Cardiac muscle cell (in vitro differentiated cells and primary cell): ENCODE results near the gene LVRN. TPM values are rescaled to one million over a fixed set of nuclear protein-coding genes. Genes with fewer than 3 reads are reported as not detected.

Experiments used
- DNase-seq, 2 donors: peaks; one replicate each; pipeline versions ENCODE4 v3.0.0 to v3.0.0-alpha.2; 2010 to 2017; ENCODE audit warnings: low read depth in 1 of 2, low spot score in 1 of 2
- H3K27ac ChIP-seq: fragments of 200-600 bp; sonication (generic); 2 replicates; pipeline ENCODE4 v1.5.1; 2016
- H3K27me3 ChIP-seq: fragments of 200-600 bp; sonication (generic); 2 replicates; pipeline ENCODE4 v1.6.0; 2016; ENCODE audit warnings: control low read depth
- H3K36me3 ChIP-seq: fragments of 200-600 bp; sonication (generic); 2 replicates; pipeline ENCODE4 v1.5.1; 2016; ENCODE audit warnings: control low read depth
- H3K4me1 ChIP-seq: fragments of 200-600 bp; sonication (generic); 2 replicates; pipeline ENCODE4 v1.8.1; 2017; ENCODE audit warnings: low read depth, mild to moderate bottlenecking, mixed run types
- H3K4me3 ChIP-seq: fragments of 200-600 bp; sonication (generic); 2 replicates; pipeline ENCODE4 v1.5.1; 2016; ENCODE audit warnings: mild to moderate bottlenecking
- H3K9me3 ChIP-seq: fragments of 200-600 bp; sonication (generic); 2 replicates; pipeline ENCODE4 v1.5.1; 2017; ENCODE audit warnings: low read depth, mild to moderate bottlenecking, control low read depth
- polyA plus RNA-seq: library from polyadenylated mRNA; unstranded; fragments of >200 nt; fragmentation: Nextera tagmentation; extraction: Ambion mirVana; gene quantifications from 2 replicates; pipeline ENCODE4 v1.2.1, GENCODE V29; 2016
- total RNA-seq: library from RNA; depleted of rRNA; stranded (reverse); fragments of >200 nt; gene quantifications from 2 replicates; pipeline ENCODE4 v1.2.3, GENCODE V29; 2016
- TF ChIP-seq, protein P1 (sequence below): IDR thresholded peaks from 2 replicates; pipeline ENCODE4 v1.5.1; 2012; ENCODE audit warnings: low read depth, mild to moderate bottlenecking, low read length

The LVRN gene
- total and polyA plus RNA-seq, 2 experiments from 2014 or later, result 0.36 TPM; not detected in 1

DNA sequence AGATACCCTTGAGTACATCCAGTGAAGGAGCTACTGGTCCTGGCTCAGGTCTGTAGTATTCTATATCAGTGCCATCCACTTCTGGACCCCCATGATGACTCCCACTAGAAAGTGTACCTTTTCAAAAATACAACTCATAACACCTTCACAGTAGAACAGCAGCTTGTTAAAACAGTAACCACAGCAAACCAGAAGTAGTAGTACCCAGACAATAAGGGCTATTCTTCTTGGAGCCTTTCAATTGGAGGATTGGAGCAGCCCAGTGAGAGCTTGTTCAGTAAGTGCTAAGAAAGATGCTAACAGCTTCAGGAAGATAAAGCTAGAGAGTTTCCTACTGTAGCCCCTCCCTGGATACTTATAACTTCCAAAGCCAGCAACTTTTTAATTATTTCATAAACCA, 80.1 kb downstream of the LVRN start:
- DNase-seq, result no peak
- TF ChIP-seq, protein P1, sequence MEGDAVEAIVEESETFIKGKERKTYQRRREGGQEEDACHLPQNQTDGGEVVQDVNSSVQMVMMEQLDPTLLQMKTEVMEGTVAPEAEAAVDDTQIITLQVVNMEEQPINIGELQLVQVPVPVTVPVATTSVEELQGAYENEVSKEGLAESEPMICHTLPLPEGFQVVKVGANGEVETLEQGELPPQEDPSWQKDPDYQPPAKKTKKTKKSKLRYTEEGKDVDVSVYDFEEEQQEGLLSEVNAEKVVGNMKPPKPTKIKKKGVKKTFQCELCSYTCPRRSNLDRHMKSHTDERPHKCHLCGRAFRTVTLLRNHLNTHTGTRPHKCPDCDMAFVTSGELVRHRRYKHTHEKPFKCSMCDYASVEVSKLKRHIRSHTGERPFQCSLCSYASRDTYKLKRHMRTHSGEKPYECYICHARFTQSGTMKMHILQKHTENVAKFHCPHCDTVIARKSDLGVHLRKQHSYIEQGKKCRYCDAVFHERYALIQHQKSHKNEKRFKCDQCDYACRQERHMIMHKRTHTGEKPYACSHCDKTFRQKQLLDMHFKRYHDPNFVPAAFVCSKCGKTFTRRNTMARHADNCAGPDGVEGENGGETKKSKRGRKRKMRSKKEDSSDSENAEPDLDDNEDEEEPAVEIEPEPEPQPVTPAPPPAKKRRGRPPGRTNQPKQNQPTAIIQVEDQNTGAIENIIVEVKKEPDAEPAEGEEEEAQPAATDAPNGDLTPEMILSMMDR, result no peak
- Histone ChIP-seq H3K4me3 (no peak overlapping the region), H3K9me3 (no peaks in the 10 kb centered on the region), H3K27ac (no peak overlapping the region), H3K27me3 (no peaks in the 10 kb centered on the region), H3K4me1 (no peaks in the 10 kb centered on the region), H3K36me3 (no peaks in the 10 kb centered on the region)

DNA sequence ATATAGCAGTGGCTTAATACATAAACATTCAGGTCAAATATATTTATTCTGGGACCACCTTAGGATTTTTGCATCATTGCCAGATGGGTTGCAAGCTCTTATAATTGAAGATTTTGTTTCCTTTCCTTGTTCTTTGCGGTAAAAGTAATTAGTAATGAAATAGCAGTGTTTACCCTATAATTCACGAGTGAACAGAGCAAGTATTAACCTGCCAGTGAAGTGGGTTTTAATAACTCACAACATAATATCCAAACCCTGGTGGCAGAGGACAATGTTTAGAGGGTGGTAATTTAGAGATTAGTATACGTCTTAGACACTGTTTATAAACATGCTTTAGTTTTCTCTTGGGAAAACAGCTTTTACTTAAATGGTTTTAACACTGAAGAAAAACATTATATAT, 81.8 kb downstream of the LVRN start:
- Histone ChIP-seq H3K9me3 (no peaks in the 10 kb centered on the region), H3K27me3 (no peaks in the 10 kb centered on the region), H3K4me1 (no peaks in the 10 kb centered on the region), H3K27ac (no peak overlapping the region), H3K4me3 (no peak overlapping the region), H3K36me3 (no peaks in the 10 kb centered on the region)
- DNase-seq, result no peak
- TF ChIP-seq, protein P1, result no peak

DNA sequence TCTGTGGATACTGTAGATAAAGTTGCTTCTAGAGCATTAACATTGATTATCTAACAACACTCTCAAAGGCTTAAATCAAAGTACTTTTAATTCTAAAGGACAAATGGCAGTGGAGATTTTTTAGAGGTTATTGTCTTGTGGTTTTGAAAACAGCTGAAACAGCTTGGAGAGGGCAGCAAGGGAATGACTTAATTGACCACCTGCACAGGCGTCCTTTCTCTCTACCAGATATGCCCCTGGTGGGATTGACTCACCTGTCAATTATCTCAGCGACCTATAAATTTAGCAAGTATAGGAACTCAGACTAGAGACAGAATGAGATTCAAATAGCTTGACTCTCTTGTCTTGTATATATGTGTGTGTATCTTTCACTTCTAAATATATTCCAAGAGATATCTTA, 83.5 kb downstream of the LVRN start:
- H3K9me3 ChIP-seq, result no peaks in the 10 kb centered on the region
- no peak for DNase-seq

DNA sequence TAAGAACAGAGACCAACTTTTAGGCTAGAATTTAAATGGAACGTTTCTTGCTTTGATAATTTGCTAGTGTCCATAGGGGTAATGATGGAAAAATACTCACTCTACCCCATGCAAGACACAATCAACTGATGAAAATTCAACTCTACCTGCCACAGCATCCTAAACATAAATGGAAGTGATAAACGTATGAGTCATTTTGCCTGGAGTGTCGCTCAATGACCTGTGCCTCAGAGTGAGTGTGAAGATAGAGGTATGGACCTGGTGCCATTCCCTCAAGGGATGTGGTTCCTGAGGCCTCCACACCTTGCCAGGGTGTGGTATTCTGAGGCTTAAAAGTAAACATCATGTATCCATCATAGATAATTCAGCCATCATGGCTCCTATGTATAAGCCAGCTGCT, 84.0 kb downstream of the LVRN start:
- no peak for DNase-seq
- H3K4me1 ChIP-seq, result no peaks in the 10 kb centered on the region
- TF ChIP-seq, protein P1, result no peak
- H3K9me3 ChIP-seq, result no peaks in the 10 kb centered on the region
- no peaks in the 10 kb centered on the region for H3K36me3 ChIP-seq
- H3K4me3 ChIP-seq, result no peak overlapping the region
- no peaks in the 10 kb centered on the region for H3K27me3 ChIP-seq
- no peak overlapping the region for H3K27ac ChIP-seq

More for the DNA sequence above, 83.5 kb downstream of the LVRN start:
- H3K27ac ChIP-seq, result no peak overlapping the region
- no peaks in the 10 kb centered on the region for H3K27me3 ChIP-seq
- H3K4me1 ChIP-seq, result no peaks in the 10 kb centered on the region
- H3K36me3 ChIP-seq, result no peaks in the 10 kb centered on the region
- TF ChIP-seq, protein P1, result no peak
- no peak overlapping the region for H3K4me3 ChIP-seq

DNA sequence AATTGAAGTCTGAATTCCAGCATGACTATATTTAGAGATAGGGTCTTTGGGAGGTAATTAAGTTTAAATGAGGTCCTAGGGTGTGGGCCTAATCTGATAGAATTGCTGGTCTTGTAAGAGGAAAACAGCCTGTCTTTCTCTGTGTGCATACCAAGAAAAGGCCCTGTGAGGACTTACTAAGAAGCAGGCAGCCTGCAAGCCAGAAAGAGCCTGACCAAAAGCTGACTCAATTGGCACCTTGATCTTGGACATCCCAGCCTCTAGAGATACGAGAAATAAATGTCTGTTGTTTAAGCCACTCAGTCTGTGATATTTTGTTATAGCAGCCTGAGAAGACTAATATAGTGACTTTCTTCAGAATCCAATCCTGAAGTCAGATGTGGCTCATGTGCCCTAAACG, 84.5 kb downstream of the LVRN start:
- H3K4me1 ChIP-seq, result no peaks in the 10 kb centered on the region
- TF ChIP-seq, protein P1, result no peak
- no peak overlapping the region for H3K27ac ChIP-seq
- H3K4me3 ChIP-seq, result no peak overlapping the region
- no peaks in the 10 kb centered on the region for H3K9me3 ChIP-seq
- no peak for DNase-seq
- H3K36me3 ChIP-seq, result no peaks in the 10 kb centered on the region
- H3K27me3 ChIP-seq, result no peaks in the 10 kb centered on the region

DNA sequence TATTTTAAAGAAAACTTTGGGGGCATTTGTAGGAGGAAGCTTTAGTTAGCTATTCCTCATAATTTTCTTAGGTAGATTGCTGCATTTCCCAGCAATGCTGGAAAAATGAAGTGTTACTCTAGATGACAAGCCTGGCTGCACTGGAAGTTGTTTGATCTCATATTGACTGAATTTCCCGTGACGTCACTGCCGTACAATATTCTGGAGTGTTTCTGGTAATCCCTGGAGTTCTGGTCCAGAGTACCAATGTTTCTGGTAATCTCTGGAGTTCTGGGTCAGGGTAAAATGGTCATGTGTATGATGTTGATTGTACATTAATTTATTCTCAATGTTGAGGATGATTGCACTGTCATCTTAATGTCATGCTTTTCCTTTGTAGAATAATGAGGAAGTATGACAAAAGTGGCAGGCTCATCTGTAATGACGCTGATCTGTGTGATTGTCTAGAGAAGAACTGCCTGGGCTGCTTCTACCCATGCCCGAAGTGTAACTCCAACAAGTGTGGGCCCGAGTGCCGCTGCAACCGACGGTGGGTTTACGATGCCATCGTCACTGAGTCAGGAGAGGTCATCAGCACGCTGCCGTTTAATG, 96.2 kb downstream of the LVRN start:
- no peaks in the 10 kb centered on the region for H3K9me3 ChIP-seq
- no peak for DNase-seq
- TF ChIP-seq, protein P1, result no peak
- no peaks in the 10 kb centered on the region for H3K4me1 ChIP-seq
- no peaks in the 10 kb centered on the region for H3K27me3 ChIP-seq
- H3K4me3 ChIP-seq, result no peak overlapping the region
- H3K27ac ChIP-seq, result no peak overlapping the region
- H3K36me3 ChIP-seq, result no peaks in the 10 kb centered on the region
